Measurements from ENCODE around the gene ENAH. TPM values are rescaled to one million over a fixed set of nuclear protein-coding genes. Genes with fewer than 3 reads are reported as not detected.

ENAH gene
- total RNA-seq, 1 donor from 2014 or later: 179 TPM

GRCh38 chr1:225477296-225477911 lies 175.5 kb downstream of the ENAH start:
- DNase-seq (ENCODE audit: low read depth, low spot score): no peak
- no peaks in the 10 kb centered on the region for H3K9me3 Mint-ChIP-seq
- H3K27me3 Mint-ChIP-seq (ENCODE audit: low read depth): peaks cover 8% of the 10 kb centered on the region
- no peak overlapping the region for H3K27ac Mint-ChIP-seq (ENCODE audit: unreplicated experiment)
- no peak for TF ChIP-seq CTCF (conservative IDR thresholded peaks at IDR 0.05)
- H3K36me3 Mint-ChIP-seq (ENCODE audit: low read depth): no peaks in the 10 kb centered on the region
- H3K4me1 Mint-ChIP-seq: peaks cover 18% of the 10 kb centered on the region
- no peak overlapping the region for H3K4me3 Mint-ChIP-seq

GRCh38 chr1:225476538-225476988 lies 176.4 kb downstream of the ENAH start:
- H3K36me3 Mint-ChIP-seq (ENCODE audit: low read depth): no peaks in the 10 kb centered on the region
- H3K27me3 Mint-ChIP-seq (ENCODE audit: low read depth): peaks cover 3% of the 10 kb centered on the region
- no peak overlapping the region for H3K4me3 Mint-ChIP-seq
- H3K9me3 Mint-ChIP-seq: no peaks in the 10 kb centered on the region
- no peak for TF ChIP-seq CTCF (conservative IDR thresholded peaks at IDR 0.05)
- H3K27ac Mint-ChIP-seq (ENCODE audit: unreplicated experiment): no peak overlapping the region
- H3K4me1 Mint-ChIP-seq: peaks cover 18% of the 10 kb centered on the region
- DNase-seq (ENCODE audit: low read depth, low spot score): no peak

GRCh38 chr1:225476100-225476511 lies 176.8 kb downstream of the ENAH start:
- H3K4me3 Mint-ChIP-seq: no peak overlapping the region
- no peak for TF ChIP-seq CTCF (conservative IDR thresholded peaks at IDR 0.05)
- H3K36me3 Mint-ChIP-seq (ENCODE audit: low read depth): no peaks in the 10 kb centered on the region
- no peak for DNase-seq (ENCODE audit: low read depth, low spot score)
- peaks cover 3% of the 10 kb centered on the region for H3K27me3 Mint-ChIP-seq (ENCODE audit: low read depth)
- H3K4me1 Mint-ChIP-seq: peaks cover 18% of the 10 kb centered on the region
- no peak overlapping the region for H3K27ac Mint-ChIP-seq (ENCODE audit: unreplicated experiment)
- H3K9me3 Mint-ChIP-seq: no peaks in the 10 kb centered on the region

- H3K4me1 Mint-ChIP-seq: peaks cover 18% of the 10 kb centered on the region
- DNase-seq (ENCODE audit: low read depth, low spot score): peak; percentile 78
Measured at GRCh38 chr1:225474986-225475820, 177.7 kb downstream of the ENAH start.

More at GRCh38 chr1:225474986-225475820, 177.7 kb downstream of the ENAH start:
- peak; percentile 100 for TF ChIP-seq CTCF (conservative IDR thresholded peaks at IDR 0.05)
- no peaks in the 10 kb centered on the region for H3K9me3 Mint-ChIP-seq
- H3K4me3 Mint-ChIP-seq: no peak overlapping the region
- H3K27ac Mint-ChIP-seq (ENCODE audit: unreplicated experiment): peak overlapping the region; percentile 89
- no peaks in the 10 kb centered on the region for H3K36me3 Mint-ChIP-seq (ENCODE audit: low read depth)
- no peaks in the 10 kb centered on the region for H3K27me3 Mint-ChIP-seq (ENCODE audit: low read depth)
